ENCODE results near the gene MAML1. TPM values are rescaled to one million over a fixed set of nuclear protein-coding genes. Genes with fewer than 3 reads are reported as not detected.

Gene MAML1
- total and polyA plus RNA-seq, 4 donors: 2.2 to 7.6 (median 6.3) TPM

DNA sequence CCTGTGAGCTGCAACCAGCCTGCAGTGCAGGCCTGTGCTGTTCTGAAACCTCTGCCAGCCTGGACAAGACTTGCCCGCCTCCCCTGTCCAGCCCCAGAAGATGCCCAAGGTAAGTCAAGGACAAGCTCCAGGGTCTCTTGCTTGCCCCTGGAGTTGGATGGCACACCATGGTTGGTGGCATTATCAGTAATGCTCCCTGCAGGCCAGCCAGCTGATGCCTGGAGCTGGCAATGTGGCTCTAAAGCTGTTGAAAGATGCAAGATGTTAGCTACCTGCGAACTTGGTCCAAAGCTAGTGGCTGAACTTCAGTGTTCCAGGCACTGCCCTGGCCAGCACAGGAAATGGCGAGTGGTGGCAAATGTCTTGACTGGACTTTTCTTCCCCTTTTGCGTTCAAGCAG lies 47.2 kb downstream of the MAML1 start:
- Histone ChIP-seq H3K27ac (ENCODE audit: low read depth in 1 of 2, low read length in 2 of 2) (no peak overlapping the region), H3K4me3 (ENCODE audit: low read depth in 1 of 3, low read length in 3 of 3) (no peak overlapping the region), H3K4me1 (ENCODE audit: control insufficient read depth in 4 of 4, insufficient read depth in 4 of 4, low read length in 3 of 4) (no peaks in the 10 kb centered on the region), H3K9ac (ENCODE audit: low read depth in 1 of 2, low read length in 2 of 2) (no peak overlapping the region), H3K27me3 (ENCODE audit: control insufficient read depth in 4 of 4, insufficient read depth in 4 of 4, low read length in 3 of 4) (no peaks in the 10 kb centered on the region), H3K36me3 (ENCODE audit: control insufficient read depth in 4 of 4, insufficient read depth in 3 of 4, low read depth in 1 of 4, low read length in 3 of 4) (peaks cover 0 to 28% (median 14%) of the 10 kb centered on the region in 4 donors), H3K9me3 (ENCODE audit: control insufficient read depth in 4 of 4, low read length in 3 of 4) (no peaks in the 10 kb centered on the region)
- TF ChIP-seq HNF4A (conservative IDR thresholded peaks at IDR 0.05): no peak
- no peak for TF ChIP-seq GABPA (IDR thresholded peaks at IDR 0.05 in 1 of 2, conservative IDR thresholded peaks at IDR 0.05 in 1 of 2)
- no peak for TF ChIP-seq RAD21 (IDR thresholded peaks at IDR 0.05)
- no peak for TF ChIP-seq FOXA2 (IDR thresholded peaks at IDR 0.05)
- no peak for TF ChIP-seq TAF1 (conservative IDR thresholded peaks at IDR 0.05)
- no peak for TF ChIP-seq ZBTB33 (IDR thresholded peaks at IDR 0.05)
- TF ChIP-seq HNF4G (IDR thresholded peaks at IDR 0.05): no peak
- TF ChIP-seq RXRA (IDR thresholded peaks at IDR 0.05): no peak
- no peak for TF ChIP-seq FOXA1 (IDR thresholded peaks at IDR 0.05)
- TF ChIP-seq JUND (IDR thresholded peaks at IDR 0.05): no peak
- TF ChIP-seq REST (IDR thresholded peaks at IDR 0.05): no peak
- no peak for TF ChIP-seq MAX (IDR thresholded peaks at IDR 0.05)
- TF ChIP-seq YY1 (IDR thresholded peaks at IDR 0.05): no peak
- DNase-seq (ENCODE audit: low spot score): no peak
- WGBS: 82% methylated on average over 4 of the region's 4 CpGs

DNA sequence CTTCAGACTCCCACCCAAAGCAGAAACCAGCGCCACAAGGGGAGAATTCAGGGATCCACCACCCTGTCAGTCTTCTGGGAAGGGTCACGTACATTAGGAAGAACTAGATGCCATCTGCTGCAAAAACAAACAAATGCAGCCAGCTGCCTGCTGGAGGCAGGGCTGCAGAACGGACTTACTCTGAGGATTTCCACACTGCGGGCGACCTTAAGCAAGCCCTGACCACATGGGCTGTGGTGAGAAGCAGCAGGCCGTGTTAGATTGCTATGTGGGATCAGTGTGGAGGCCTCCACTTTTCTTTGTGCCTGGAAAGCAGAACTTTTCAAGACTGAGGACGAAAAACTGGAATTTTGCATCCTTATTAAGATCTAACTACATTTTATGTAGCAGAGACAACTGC lies 47.7 kb downstream of the MAML1 start:
- no peak for DNase-seq (ENCODE audit: low spot score)
- Histone ChIP-seq H3K27ac (ENCODE audit: low read depth in 1 of 2, low read length in 2 of 2) (no peak overlapping the region), H3K9me3 (ENCODE audit: control insufficient read depth in 4 of 4, low read length in 3 of 4) (no peaks in the 10 kb centered on the region), H3K27me3 (ENCODE audit: control insufficient read depth in 4 of 4, insufficient read depth in 4 of 4, low read length in 3 of 4) (no peaks in the 10 kb centered on the region), H3K4me3 (ENCODE audit: low read depth in 1 of 3, low read length in 3 of 3) (no peak overlapping the region), H3K9ac (ENCODE audit: low read depth in 1 of 2, low read length in 2 of 2) (no peak overlapping the region), H3K36me3 (ENCODE audit: control insufficient read depth in 4 of 4, insufficient read depth in 3 of 4, low read depth in 1 of 4, low read length in 3 of 4) (peaks cover 0 to 25% (median 12%) of the 10 kb centered on the region in 4 donors), H3K4me1 (ENCODE audit: control insufficient read depth in 4 of 4, insufficient read depth in 4 of 4, low read length in 3 of 4) (no peaks in the 10 kb centered on the region)
- TF ChIP-seq FOXA2 (IDR thresholded peaks at IDR 0.05): no peak
- TF ChIP-seq NR2F2 (IDR thresholded peaks at IDR 0.05): no peak
- TF ChIP-seq, protein P1, sequence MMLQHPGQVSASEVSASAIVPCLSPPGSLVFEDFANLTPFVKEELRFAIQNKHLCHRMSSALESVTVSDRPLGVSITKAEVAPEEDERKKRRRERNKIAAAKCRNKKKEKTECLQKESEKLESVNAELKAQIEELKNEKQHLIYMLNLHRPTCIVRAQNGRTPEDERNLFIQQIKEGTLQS (IDR thresholded peaks at IDR 0.05): no peak
- WGBS: 87% methylated on average over 7 of the region's 7 CpGs
